GM18502 (cell line): ENCODE data around the gene HSPG2.

Experiments used
- ATAC-seq: cut with Tn5 transposase; IDR thresholded peaks from one replicate; pipeline ENCODE4 v1.9.1; 2021; ENCODE audit warnings: mild to moderate bottlenecking; ENCODE audit not compliant: unreplicated experiment, poor library complexity

HSPG2 gene

GRCh38 chr1:21902026-21903012, 34.8 kb downstream of the HSPG2 start:
- ATAC-seq: no peak

- ATAC-seq: no peak
Measured at GRCh38 chr1:21901473-21901847, 35.6 kb downstream of the HSPG2 start.

DNA sequence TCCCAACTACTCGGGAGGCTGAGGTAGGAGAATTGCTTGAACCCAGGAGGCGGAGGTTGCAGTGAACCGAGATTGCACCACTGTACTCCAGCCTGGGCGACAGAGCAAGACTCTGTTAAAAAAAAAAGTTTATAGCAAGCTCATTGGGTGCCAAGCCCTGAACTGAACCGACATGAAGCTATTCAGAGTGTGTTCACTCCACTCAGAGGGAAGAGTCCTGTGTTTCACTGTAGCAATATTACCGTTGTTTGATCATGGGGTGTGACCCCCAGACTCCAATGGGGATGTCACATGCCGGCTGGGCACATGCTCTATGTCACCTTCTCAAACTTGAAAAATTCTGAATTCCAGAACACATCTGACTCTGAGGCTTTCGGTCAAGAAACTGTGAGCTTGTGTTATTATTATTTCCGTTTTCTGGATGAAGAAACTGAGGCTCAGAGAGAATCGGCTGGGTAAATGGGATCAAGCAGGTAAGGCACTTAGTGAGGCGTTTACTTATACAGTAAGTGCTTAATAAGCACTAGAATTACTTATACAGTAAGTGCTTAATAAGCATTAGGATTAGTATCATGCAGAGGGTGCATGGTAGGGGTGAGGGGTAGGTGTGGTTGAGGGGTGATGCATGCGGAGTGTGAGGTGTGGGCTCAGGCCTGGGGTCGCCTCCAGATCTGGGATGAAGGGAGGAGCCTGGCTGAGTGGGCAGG, 36.2 kb downstream of the HSPG2 start:
- ATAC-seq: no peak

DNA sequence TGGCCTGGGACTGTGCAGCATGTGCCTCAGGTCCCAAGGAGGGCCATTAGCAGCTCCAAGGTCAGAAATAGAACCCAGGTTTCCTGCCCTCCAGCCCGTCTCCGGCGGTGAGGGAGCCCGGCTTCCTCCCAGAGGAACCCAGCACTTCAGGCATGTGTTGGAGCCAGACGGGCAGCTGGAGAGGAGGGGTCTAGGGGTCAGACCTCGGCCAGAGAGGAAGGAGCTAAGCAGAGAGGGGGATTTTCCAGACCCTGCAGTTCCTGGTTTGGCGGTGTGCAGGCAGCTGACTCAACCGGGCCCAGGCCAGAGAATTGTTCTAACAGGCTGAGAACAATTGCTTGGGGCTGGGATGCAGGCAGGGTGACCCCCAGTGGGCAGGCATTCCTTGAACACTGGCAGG, 37.1 kb downstream of the HSPG2 start:
- ATAC-seq: no peak

GRCh38 chr1:21899267-21899810, 37.8 kb downstream of the HSPG2 start:
- no peak for ATAC-seq

- no peak for ATAC-seq
Measured at GRCh38 chr1:21898326-21899200, 38.5 kb downstream of the HSPG2 start.

DNA sequence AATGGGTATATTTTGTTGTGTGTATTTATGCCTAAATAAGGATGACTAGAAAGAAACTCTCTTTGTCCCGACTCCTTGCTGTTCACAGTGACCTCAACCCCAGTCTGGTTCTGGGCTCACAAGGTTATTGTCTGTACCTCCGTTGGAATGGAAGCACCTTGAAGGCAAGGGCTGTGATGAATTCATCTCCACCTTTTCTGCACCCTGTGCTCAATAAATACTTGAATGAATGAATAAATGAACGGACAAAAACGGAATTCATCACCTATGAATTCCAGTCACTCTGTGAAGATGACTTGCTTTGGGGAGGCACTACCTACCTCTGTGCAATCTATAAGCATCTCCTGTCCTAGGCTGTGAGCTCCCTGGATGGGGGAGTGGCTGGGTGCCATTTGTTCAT, 39.3 kb downstream of the HSPG2 start:
- no peak for ATAC-seq

GRCh38 chr1:21896652-21897532, 40.2 kb downstream of the HSPG2 start:
- ATAC-seq: no peak

DNA sequence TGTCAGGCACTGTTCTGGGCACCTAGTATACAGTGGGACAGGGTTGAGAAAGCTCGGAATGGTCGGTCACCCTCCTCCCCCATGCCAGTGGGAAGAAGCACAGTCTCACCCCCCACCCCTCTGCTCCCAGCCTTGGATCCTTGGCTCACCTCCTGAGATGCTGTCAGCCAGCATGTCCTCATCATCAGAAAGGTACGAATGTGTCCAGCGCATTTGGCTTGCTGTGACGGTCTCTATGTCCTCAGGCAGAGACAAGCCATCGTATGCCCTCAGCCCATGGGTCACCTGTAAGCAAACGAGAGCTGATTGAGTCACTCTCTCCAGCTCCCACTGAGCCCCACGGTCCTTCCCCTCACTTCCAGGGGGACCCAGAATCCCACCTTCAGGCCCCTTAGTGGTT, 41.1 kb downstream of the HSPG2 start:
- ATAC-seq: no peak

DNA sequence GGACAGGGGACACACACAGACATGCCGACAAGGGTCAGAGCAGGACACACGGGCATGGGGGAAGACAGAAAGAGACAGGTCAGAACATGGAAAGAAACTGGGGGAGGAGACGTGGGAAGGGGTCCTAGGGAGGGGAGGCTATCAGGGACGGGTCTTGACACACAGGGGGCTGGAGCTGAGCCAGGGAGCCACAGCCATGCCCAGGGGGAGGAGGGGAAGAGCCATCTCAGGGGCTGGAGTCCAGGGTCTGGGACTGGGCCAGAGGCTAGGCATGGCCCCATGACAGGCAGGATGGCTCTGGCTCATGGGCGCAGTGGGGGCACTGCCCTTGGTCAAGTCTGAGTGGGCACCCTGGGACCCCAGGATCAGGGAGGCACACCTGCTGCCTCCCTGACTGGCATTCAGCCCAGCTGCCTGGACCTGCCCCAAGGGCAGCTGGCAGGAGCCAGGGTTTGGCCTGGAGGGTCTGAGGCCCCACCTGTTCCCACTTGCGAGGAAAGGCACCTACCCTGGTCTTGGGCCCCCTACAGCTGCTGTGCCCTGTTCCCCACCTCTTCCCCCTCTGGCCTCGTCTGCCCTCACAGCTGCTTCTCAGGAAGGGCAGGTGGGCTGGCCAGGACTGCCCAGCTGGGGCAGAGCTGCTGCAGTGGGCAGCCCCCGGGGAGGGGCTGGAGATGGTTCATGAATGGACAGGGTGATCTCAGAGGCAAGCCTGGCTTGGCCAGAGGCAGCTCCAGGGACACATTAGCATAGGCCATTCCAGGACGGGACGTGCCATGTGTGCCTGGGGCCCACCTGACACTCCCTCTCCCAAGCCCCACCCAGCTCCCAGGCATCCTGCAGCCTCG, 42.9 kb downstream of the HSPG2 start:
- no peak for ATAC-seq

DNA sequence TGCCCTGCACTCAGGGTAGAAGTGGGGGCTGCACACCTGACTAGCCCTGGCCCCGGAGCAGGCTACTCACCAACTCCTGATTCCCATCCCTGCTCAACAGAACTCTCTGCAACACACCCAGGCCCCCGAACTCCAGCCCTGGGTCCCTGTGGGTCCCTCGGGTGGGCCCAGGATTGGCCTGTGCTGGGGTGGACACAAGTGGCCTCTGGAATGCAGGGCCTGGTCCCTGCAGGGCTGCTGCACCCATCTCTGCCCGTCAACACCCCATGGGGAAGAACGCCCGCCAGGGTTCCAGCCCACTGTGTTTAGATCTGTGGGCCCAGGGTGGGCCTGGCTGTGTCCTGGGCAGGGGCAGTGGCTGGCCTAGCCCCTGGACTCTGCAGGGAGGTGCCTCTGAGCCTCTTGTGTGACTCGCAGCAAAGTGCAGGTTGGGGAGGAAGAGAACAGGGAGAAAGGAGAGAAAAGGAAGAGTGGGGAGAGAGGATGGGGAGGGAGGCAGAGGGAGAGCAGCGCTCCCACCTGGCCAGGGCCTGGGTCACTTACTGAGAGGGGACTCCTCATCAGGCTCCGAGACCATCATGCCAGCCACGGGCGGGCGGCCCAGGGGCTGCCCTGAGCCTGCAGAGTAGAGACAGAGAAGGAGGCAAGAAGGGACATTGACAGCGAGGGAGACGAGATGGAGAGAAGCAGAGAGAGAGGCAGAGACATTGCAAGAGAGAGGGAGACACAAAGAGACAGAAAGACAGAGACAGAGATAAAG, 43.9 kb downstream of the HSPG2 start:
- no peak for ATAC-seq

DNA sequence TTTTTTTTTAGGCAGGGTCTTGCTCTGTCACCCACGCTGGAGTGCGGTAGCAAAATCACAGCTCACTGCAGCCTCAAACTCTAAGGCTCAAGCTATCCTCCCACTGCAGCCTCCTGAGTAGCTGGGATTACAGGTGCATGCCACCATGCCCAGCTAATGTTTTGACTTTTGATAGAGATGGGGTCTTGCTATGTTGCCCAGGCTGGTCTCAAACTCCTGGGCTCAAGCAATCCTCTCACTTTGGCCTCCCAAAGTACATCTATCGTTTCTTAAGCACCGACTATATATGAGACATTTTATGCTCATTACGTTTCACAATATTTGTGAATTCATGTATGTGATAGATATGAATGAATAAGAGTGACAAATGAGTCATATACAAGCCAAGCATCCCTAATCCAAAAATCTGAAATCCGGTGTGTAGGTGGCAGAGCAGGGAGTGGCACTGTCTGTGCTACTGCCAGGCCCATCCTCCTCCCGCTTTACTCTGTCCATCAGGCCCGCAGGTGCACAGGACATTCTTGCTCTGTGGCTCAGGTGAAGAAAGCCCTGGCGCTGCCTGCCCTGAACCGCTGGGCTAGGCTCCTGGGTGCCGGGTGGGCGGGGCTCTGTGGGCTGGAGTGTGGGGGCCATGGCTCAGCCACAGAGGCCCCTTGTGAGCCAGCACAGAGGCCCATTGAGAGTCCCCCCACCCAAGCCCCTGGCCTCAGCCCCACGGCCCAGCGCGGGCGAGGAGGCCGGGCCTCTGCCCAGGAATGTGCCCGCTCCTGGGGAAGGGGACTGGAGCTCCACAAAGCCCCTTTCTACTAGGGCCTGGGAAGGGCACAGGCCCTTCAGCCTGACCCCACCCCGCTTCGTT, 45.3 kb downstream of the HSPG2 start:
- no peak for ATAC-seq

DNA sequence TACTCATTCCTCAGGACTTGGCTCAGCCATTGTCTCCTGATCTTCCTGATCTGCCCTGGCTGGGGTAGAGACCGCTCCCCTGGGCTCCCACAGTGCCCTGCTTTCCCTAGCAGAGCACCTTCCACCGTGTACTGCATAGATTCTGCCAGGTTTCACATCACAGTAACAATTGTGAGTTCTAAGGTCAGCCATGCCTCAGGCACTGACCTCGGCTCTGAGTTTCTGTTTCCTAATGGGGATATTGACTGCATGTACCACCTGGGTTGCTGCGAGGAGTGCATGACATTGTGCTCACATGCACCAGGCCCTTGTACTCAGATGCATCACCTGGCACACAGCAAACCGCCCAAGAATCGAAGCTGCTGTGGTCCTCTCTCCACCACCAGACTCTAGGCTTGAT, 46.0 kb downstream of the HSPG2 start:
- ATAC-seq: no peak

GRCh38 chr1:21888500-21888899, 48.6 kb downstream of the HSPG2 start:
- ATAC-seq: no peak

GRCh38 chr1:21887796-21888195, 49.3 kb downstream of the HSPG2 start:
- no peak for ATAC-seq

GRCh38 chr1:21887216-21887736, 49.8 kb downstream of the HSPG2 start:
- no peak for ATAC-seq
